Osteoblast (primary cell): ENCODE results near the gene PPP1R9A. TPM values are rescaled to one million over a fixed set of nuclear protein-coding genes. Genes with fewer than 3 reads are reported as not detected.
"Not testable (repeated sequence)": the region's sequence is repeated elsewhere in the genome, so short reads cannot be mapped to it uniquely, and the experiment has no call there.

Source experiments
- DNase-seq: peaks from one replicate; pipeline ENCODE4 v3.0.0; 2011; ENCODE audit warnings: low spot score, mixed read lengths; ENCODE audit not compliant: insufficient read length; ENCODE audit errors: missing footprints
- H2AFZ ChIP-seq: 2 replicates; pipeline ENCODE4 v1.6.0; 2011; ENCODE audit warnings: mild to moderate bottlenecking, low read length
- H3K27ac ChIP-seq: 2 replicates; pipeline ENCODE4 v1.5.1; 2011; ENCODE audit warnings: mild to moderate bottlenecking, low read depth, low read length, moderate library complexity
- H3K27me3 ChIP-seq: 2 replicates; pipeline ENCODE4 v1.6.0; 2012; ENCODE audit warnings: mild to moderate bottlenecking, control low read depth, inconsistent platforms, low read length, moderate library complexity; ENCODE audit not compliant: insufficient read depth
- H3K36me3 ChIP-seq: 2 replicates; pipeline ENCODE4 v1.5.1; 2011; ENCODE audit warnings: mild to moderate bottlenecking, low read length, control low read depth, moderate library complexity; ENCODE audit not compliant: insufficient read depth
- H3K4me1 ChIP-seq: 2 replicates; pipeline ENCODE4 v1.5.1; 2011; ENCODE audit warnings: mild to moderate bottlenecking, low read length, control low read depth, moderate library complexity; ENCODE audit not compliant: insufficient read depth
- H3K4me2 ChIP-seq: 2 replicates; pipeline ENCODE4 v1.6.0; 2011; ENCODE audit warnings: mild to moderate bottlenecking, low read length; ENCODE audit not compliant: insufficient read depth
- H3K4me3 ChIP-seq: fragments of 200-600 bp; sonication (generic); 3 replicates; pipeline ENCODE4 v1.5.1; 2012; ENCODE audit warnings: mild to moderate bottlenecking, low read length, inconsistent platforms; ENCODE audit not compliant: insufficient read depth
- H3K79me2 ChIP-seq: 2 replicates; pipeline ENCODE4 v1.6.0; 2012; ENCODE audit warnings: mild to moderate bottlenecking, low read length, control low read depth, inconsistent platforms; ENCODE audit not compliant: insufficient read depth
- H3K9me3 ChIP-seq: 2 replicates; pipeline ENCODE4 v1.5.1; 2011; ENCODE audit warnings: low read depth, low read length, control low read depth
- H4K20me1 ChIP-seq: 2 replicates; pipeline ENCODE4 v1.6.0; 2012; ENCODE audit warnings: mild to moderate bottlenecking, low read length, control low read depth; ENCODE audit not compliant: insufficient read depth
- CTCF ChIP-seq: IDR thresholded peaks from 2 replicates; pipeline ENCODE4 v1.5.1; 2011; ENCODE audit warnings: mild to moderate bottlenecking, low read depth, low read length, moderate library complexity; ENCODE audit errors: extremely low read depth
- total RNA-seq: library from RNA; depleted of rRNA; stranded (reverse); fragments of >200 nt; gene quantifications from 2 replicates; pipeline ENCODE4 v1.2.3, GENCODE V29; 2012

PPP1R9A gene
- total RNA-seq, 1 donor: under 0.01 TPM

DNA sequence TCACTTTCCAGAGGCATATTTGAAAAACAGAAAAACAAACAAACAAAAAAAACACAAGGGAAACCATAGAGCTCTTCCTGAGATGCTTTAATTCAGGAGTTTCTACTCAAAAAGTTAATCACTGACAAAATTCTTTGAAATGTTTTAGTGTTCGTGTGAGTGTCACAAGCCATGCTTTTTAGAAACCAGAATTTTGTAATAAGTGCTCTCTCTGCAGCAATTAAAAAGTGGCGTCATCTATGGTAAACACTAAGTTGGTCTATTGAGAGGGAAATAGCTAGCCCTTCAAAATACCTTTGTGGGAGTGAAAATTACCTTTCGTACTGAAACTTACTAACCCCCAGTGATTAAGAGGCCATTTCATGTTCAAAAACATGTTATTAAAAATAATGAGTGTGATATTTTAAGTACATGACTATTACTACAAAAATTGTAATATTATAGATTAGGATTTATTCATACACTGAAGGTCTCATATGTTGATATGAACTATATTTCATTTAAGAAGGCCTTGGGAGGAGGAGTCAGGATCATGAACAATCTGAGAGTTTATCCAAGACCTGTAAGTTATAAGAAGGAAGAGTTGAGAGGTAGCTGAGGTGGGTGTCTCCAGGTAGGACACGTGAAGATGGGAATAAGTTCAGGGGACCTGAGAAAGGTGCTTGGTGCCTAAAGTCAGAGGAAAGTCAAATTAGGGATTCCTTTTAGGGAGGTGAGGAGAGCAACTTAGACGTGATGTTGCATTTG is 94.6 kb downstream of the PPP1R9A start:
- no peaks in the 10 kb centered on the region for H3K79me2 ChIP-seq
- no peaks in the 10 kb centered on the region for H4K20me1 ChIP-seq
- H3K27me3 ChIP-seq: no peaks in the 10 kb centered on the region
- no peak overlapping the region for H3K4me3 ChIP-seq
- H3K36me3 ChIP-seq: no peaks in the 10 kb centered on the region
- no peak for TF ChIP-seq CTCF
- no peak overlapping the region for H3K27ac ChIP-seq
- H3K4me2 ChIP-seq: no peak overlapping the region
- no peaks in the 10 kb centered on the region for H3K9me3 ChIP-seq
- no peak for DNase-seq
- no peaks in the 10 kb centered on the region for H3K4me1 ChIP-seq
- no peak overlapping the region for H2AFZ ChIP-seq

DNA sequence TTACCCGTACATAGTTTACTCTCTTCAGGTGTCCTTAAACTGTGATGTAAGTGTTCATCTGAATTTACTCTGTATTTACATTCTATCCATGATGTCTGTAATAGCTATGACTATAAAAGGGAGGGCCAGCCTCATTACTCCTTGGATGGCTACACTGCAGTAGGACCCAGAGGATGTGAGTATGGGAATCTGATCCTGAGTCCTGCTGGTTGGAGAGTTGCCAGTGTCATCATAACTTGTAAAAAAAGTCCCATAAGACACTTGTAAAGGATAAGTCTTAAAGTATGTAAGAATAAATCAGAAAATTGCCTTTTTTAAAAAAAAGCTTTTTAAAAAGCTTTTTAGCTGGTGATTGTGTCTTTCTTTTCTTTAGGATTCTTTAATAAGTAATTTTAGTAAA is 95.4 kb downstream of the PPP1R9A start:
- H3K27ac ChIP-seq: no peak overlapping the region
- no peak overlapping the region for H3K4me3 ChIP-seq
- no peaks in the 10 kb centered on the region for H3K36me3 ChIP-seq
- H3K9me3 ChIP-seq: no peaks in the 10 kb centered on the region
- H2AFZ ChIP-seq: no peak overlapping the region
- no peaks in the 10 kb centered on the region for H4K20me1 ChIP-seq
- H3K4me2 ChIP-seq: no peak overlapping the region
- H3K27me3 ChIP-seq: no peaks in the 10 kb centered on the region
- DNase-seq: no peak
- H3K4me1 ChIP-seq: no peaks in the 10 kb centered on the region
- no peaks in the 10 kb centered on the region for H3K79me2 ChIP-seq
- TF ChIP-seq CTCF: no peak

DNA sequence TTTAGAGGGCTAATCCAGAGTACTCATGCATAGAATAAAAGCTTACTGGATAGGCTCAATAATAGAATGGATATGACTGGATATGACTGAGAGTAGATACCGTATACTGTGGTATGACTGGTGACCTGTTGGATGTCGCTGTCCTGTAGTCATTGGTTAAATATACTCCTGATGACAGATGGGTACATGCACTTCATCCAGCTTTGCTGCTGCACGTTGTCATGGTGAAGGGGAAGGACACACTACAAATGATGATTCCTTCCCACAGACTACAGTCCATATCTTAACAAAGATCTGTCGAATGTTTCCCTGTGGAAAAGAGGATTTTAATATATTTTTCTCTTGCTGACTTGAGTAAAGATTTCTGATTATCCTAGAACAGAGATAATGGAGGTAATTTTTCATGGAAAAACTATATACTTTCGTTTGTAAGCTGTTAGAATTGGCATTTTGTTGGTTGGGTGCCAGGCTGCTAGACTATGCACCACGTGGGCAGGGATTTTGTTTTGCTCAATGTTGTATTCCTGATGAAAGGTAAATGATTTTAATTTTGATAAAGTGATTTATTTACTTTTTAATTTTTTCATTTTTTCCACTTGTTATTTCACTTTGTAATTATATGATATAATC is 97.3 kb downstream of the PPP1R9A start:
- Histone ChIP-seq H3K9me3 (no peaks in the 10 kb centered on the region), H3K79me2 (no peaks in the 10 kb centered on the region), H3K4me1 (no peaks in the 10 kb centered on the region), H2AFZ (no peak overlapping the region), H3K4me3 (no peak overlapping the region), H3K27me3 (no peaks in the 10 kb centered on the region), H3K4me2 (no peak overlapping the region), H3K27ac (no peak overlapping the region), H3K36me3 (no peaks in the 10 kb centered on the region), H4K20me1 (no peaks in the 10 kb centered on the region)
- no peak for DNase-seq
- TF ChIP-seq CTCF: no peak

DNA sequence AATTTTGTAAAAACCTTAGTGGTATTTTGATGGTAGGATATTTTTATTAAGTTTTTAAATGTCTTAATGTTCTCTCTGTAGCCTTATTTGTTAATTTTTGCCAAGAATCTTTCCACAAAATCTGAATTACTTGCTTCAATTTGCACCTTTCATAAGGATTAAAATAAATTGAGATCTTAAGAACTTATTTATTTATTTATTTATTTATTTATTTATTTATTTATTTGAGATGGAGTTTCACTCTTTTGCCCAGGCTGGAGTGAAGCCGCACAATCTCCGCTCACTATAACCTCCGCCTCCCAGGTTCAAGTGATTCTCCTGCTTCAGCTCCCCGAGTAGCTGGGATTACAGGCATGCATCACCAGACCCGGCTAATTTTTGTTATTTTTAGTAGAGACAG is 98.6 kb downstream of the PPP1R9A start:
- no peak overlapping the region for H3K4me3 ChIP-seq
- H4K20me1 ChIP-seq: no peaks in the 10 kb centered on the region
- H3K27me3 ChIP-seq: no peaks in the 10 kb centered on the region
- H3K27ac ChIP-seq: no peak overlapping the region
- H3K4me1 ChIP-seq: peaks cover 4% of the 10 kb centered on the region
- H2AFZ ChIP-seq: no peak overlapping the region
- H3K9me3 ChIP-seq: no peaks in the 10 kb centered on the region
- no peak for DNase-seq
- H3K79me2 ChIP-seq: no peaks in the 10 kb centered on the region
- no peak overlapping the region for H3K4me2 ChIP-seq
- no peak for TF ChIP-seq CTCF
- no peaks in the 10 kb centered on the region for H3K36me3 ChIP-seq

DNA sequence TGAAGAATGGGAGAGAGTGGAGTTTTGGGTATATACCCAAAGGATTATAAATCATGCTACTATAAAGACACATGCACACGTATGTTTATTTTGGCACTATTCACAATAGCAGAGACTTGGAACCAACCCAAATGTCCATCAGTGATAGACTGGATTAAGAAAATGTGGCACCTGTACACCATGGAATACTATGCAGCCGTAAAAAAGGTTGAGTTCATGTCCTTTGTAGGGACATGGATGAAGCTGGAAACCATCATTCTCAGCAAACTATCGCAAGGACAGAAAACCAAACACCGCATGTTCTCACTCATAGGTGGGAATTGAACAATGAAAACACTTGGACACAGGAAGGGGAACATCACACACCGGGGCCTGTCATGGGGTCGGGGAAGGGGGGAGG is 101.4 kb downstream of the PPP1R9A start:
- H3K79me2 ChIP-seq, DNase-seq, H3K27ac ChIP-seq, H3K4me3 ChIP-seq, H3K27me3 ChIP-seq, H2AFZ ChIP-seq, H4K20me1 ChIP-seq, H3K9me3 ChIP-seq, H3K36me3 ChIP-seq, H3K4me2 ChIP-seq: not testable (repeated sequence)
- peaks cover 15% of the 10 kb centered on the region for H3K4me1 ChIP-seq
